Stimulated activated CD4-positive, alpha-beta T cell treated with anti-CD3 and anti-CD28 coated beads, Interleukin-12 subunit alpha, Interleukin-12 subunit beta, amount 100 ng/mL, for 4 hours (primary cell): ENCODE results near the gene MED13.
"Not testable (repeated sequence)": the region's sequence is repeated elsewhere in the genome, so short reads cannot be mapped to it uniquely, and the experiment has no call there.

Experiments used
- DNase-seq: peaks from one replicate; pipeline ENCODE4 v3.0.0-alpha.2; 2020

The MED13 gene

DNA sequence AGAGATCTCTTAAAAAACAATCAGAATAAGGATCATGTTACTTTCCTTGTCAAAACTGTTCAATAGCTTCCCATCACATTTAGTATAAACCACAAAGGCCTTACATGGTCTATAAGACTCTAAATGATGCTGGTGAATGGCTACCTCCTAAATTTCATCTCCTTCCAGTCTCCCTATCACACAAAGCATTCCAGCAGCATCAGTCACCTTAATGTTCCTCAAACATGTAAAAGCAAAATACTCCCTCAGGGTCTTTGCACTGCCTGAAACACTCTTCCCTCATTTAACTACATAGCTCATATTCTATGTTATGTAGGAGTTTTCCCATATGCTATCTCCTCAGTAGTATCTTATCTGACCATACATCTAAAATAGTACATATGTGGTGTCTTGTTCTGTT lies 83.8 kb downstream of the MED13 start:
- DNase-seq, result no peak

DNA sequence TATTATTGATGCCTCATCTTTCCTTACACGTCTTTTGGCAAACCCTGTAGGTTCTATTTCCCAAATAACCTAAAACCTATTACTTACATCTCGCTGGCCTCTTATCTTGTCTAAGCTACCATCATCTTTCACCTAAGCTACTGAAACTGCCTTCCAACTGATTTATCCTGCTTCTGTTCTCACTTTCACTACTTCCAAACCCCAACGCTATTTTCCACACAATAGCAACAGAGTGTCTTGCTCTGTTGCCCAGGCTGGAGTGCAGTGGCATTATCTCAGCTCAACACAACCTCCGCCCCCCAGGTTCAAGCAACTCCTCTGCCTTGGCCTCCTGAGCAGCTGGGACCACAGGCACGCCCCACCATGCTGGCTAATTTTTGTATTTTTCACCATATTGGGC lies 84.5 kb downstream of the MED13 start:
- DNase-seq, result no peak

DNA sequence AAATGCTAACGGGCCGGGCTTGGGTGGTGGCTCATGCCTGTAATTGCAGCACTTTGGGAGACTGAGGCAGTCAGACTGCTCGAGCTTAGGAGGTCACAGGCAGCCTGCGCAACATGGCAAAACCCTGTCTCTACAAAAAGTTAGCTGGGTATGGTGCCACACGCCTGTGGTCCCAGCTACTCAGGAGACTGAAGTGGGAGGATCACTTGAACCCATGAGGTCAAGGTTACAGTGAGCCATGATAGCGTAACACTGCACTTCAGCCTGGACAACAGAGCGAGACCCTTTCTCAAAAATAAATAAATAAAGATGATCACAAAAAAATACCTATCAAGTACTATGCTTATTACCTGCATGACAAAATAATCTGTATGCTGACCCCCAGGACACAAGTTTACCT lies 91.0 kb downstream of the MED13 start:
- no peak for DNase-seq

DNA sequence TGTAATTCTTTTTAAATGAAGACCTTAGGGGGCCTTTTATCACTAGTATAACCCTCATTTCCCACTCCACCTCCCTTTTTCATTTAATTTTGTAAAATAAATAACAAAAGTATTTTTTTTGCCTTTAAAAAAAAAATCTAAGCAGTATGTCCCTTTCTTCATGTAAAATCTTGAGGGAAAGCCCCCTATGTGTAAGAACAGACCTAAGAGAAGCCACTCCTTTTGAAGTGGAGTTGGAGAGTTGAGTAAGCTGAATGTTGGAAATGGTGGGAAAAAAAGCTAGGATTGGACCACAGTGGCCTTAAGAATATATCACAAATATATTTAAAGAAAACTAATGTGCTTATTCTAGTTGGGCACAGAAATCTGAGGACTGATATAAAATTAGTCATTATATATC lies 92.8 kb downstream of the MED13 start:
- DNase-seq, result no peak

DNA sequence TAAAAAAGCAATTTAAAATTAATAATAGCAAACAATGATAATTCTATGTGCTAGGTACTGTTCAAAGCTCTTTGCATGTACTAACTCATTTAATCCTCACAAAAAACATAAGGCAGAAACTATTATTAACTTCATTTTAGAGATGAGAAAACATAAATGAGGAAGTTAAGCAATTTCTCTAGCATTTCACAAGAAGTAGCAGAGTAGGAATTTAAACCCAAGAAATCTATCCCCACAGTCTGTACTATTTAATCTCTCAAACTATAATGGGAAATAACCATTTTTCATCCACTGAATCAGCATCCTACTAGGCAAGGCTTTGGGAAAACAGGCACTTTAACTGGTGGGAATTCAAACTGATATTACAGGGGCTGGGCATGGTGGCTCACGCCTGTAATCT lies 95.0 kb downstream of the MED13 start:
- DNase-seq, result no peak

DNA sequence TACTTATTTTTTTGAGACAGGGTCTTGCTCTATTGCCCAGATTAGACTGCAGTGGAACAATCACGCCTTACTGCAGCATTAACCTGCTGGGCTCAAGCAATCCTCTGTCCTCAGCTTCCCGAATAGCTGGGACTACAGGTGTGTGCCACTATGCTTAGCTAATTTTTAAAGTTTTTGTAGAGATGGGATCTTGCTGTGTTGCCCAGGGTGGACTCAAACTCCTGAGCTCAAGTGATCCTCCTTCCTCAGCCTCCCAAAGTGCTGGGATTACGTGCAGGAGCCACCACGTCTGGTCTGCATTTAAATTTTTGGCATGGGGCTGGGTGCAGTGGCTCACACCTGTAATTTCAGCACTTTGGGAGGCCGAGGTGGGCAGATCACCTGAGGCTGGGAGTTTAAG lies 96.3 kb downstream of the MED13 start:
- no peak for DNase-seq

DNA sequence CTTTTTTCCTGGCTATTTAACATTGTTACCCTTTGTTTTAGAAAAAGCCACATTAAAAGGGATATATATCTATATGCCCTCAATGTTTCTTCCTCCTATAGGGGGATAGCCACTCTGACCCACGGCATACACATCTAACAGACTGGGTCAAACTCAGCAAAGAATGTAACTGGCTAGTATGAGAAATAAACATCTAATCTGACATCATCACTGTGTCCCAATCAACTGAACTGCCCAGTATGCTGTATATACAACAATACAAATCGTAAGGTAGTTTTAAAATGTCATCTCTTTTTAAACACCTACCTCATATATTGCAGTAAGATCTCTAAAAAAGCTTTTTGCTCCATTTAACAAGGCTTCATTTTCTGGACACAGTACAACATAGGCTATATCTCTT lies 97.3 kb downstream of the MED13 start:
- no peak for DNase-seq

DNA sequence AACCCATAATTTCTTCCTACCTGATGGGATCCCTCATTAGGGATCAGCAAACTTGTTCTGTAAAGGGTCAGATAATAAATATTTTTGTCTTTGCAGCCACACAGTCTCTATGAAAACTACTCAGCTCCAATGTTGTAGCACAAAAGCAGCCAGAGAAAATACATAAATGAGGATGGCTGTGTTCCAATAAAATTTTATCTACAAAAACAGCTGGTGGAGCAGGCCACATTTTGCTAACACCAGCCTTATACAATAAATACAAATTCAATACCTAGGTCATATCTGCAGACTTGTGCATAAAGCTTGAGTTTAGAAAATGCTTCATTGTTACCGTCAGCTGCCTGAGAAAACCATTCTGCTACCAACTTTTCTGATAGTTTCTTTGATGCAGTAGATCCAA lies 98.9 kb downstream of the MED13 start:
- no peak for DNase-seq

DNA sequence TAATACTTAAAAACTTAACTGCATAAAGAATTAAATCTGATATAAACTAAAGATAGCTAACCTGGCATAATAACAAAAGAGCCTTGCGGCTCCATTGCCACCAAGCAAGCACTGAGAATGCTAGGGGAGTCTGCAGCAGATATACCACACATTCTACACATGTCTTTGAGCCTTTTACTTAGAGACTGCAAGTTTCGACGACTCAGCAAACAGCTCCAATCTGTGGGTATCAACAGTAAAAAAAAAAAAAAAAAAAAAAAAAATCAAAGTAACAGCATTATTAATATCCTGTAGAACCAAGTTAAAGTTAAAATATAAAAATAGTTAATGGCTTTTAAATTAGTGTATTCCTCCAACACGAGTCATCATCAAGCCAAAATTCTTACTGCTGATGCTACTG lies 109.5 kb downstream of the MED13 start:
- DNase-seq, result no peak

DNA sequence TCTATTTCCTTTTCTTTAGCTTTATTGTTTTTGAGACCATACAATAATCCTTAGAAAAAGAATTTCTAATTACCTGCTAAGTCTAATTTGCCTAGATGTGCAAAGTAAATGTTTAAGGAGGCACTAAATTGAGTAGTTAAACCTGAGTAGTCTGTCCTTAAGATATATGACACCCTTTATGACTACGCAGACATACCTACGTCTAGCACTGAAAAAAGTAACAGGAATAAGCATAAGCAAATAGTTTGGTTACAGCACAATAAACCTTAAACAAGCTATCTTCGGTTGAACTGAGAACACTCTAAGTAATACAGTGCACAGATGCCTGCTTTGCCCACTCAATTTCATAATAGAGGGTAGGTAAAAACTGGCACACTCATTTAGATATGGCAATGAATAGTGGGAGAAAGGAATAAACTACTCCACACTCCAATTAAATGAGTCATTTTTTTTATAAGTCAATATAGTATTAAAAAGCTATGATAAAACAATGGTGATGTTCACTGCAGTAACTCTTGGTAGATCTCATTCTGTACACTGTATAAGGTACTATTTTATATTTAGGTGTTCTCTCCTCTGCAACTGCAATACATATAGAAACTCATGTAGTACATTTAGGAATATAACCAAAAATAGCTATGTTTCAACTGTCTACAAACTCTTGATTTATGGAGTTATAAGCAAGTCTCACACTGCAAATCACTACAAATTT lies 117.6 kb downstream of the MED13 start:
- DNase-seq, result no peak

DNA sequence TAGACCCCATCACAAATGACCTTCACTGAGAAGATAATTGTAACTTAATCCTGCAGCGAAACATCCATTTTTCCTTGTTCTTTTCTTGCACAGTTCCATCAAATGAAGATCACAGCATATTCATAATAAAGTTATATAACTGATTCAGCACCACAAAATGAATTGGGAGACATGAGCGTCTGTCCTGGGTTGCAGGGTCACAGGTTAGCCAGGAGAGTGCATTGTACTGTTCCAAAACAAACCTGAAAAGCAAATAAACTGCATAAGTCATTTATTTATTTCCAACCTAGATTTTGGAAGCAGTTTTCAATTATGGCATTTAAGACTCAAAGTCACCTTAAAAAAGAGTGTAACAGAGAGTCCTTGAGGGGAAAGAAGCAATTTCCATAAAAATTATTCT lies 118.7 kb downstream of the MED13 start:
- no peak for DNase-seq

DNA sequence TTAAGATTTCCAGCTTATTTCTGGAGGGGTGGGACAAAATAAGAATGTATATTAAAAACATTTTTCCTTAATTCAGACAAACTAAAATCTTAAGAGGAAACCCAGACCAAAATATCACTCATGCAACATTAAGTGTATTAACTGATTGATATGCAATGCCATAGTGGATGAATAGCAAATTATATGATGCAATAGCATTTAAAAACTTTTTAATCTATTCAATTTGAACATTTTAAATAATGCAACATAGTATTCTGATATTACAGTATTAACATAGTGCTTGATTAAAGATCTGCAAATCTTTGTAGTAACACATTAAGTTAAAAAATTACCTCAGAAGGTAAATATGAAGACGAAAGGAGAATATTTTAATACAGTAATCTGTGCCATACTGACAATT lies 122.0 kb downstream of the MED13 start:
- DNase-seq, result no peak

DNA sequence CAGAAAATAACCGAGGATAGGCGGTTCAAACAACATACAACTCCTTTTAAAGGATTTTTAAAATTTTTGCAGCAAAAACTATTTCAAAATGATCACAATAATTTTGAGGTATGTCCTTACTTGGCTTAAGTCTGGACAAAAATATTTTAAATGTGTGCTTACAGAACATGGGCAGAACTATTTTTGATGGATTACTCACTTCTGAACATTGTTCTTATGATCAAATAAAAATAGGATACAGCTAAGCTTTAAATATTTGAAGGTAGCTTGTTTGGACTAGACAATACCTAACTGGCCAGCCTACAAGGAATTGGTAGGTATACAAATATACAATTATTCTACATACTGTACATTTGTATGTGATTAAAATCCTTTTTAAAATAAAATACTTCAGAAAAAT lies 123.0 kb downstream of the MED13 start:
- no peak for DNase-seq

DNA sequence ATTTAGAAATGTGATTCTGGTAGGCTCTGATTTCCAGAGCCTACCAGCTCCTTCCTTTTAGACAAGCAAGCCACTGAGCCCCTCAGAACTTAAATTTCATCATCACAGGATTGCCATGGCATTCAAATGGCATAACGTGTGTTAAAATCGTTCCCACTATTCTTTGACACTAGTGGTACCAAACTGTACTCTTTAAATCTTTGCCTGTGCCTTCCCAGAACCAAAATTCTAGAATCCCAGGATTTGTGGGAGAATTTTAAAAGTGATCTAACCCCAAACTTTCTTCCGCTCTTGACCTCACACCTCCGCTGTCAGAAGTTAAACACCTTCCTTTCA lies 137.0 kb downstream of the MED13 start:
- no peak for DNase-seq

DNA sequence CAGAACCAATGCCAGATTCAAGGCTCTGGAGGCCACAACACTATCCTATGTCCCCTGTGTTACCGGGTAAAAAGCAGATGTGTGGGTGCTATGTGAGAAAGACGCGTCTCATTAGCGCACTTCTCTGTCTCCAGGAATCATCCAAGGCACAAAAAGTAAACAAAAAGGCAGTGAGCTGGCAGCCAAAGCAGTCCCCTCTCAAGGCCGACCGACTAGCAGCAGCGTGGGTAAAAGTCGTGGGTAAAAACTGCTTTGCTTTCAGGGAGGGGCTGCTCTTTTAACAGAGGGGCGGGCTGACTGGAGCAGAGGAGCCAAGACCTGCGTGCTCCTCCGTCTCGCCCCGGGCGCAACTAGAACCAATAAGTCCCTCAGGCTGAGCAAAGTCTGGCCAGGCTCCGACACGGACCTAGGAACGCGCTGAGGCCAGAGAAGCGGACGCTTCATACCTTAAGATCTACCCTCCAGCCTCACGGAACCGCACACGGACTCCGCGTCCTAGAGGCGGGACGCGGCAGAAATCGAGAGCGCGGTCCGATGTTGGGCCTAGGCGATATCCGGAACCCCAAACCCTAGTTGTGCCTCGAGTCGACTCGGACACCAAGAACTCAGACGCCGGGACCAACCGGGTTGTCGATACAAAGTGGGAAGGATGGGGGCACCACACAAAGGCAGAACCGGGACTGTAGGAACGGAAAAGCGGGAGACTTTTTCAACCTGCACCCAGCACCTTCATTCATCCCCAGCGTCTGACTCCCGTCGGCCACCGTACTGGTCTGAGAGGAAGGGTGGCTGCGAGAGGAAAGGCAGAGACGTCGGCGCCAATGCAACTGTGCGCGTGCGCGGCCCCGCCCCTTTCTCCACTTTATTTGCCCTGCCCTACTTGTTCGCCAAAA lies 137.6 kb downstream of the MED13 start, which contains the start of gene INTS2:
INTS2 (minus strand) TSS at position 775 of the 893 bp plus-strand sequence. CDS start 1,338 bp downstream, outside the sequence.
- peak; percentile 95 for DNase-seq

DNA sequence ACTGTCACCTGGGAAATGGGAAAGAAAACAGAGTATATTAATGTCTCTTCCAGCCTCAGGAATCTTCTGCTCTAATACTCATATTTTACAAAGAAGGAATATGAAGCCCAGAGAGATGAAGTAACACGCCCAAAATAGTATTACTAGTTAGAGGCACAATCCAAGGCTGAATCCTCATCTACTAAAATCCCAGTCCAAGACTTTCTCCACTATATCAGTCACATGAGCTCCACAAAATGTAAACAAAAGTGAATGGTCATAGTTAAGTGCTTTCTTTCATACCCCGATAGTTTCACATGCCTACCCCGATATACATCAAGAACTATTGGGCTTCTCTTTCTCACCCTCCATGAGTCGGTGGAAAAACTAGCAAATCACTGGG lies 138.3 kb downstream of the MED13 start:
- DNase-seq, result no peak

DNA sequence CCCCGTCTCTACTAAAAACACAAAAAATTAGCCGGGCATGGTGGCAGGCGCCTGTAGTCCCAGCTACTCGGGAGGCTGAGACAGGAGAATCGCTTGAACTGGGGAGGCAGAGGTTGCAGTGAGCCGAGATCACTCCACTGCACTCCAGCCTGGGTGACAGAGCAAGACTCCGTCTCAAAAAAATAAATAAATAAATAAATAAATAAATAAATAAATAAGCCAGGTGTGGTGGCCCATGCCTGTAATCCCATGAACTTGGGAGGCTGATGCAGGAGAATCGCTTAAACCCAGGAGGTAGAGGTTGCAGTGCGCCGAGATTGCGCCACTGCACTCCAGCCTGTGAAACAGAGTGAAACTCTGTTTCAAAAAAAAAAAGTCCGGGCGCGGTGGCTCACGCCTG lies 149.9 kb downstream of the MED13 start:
- DNase-seq, result not testable (repeated sequence)

DNA sequence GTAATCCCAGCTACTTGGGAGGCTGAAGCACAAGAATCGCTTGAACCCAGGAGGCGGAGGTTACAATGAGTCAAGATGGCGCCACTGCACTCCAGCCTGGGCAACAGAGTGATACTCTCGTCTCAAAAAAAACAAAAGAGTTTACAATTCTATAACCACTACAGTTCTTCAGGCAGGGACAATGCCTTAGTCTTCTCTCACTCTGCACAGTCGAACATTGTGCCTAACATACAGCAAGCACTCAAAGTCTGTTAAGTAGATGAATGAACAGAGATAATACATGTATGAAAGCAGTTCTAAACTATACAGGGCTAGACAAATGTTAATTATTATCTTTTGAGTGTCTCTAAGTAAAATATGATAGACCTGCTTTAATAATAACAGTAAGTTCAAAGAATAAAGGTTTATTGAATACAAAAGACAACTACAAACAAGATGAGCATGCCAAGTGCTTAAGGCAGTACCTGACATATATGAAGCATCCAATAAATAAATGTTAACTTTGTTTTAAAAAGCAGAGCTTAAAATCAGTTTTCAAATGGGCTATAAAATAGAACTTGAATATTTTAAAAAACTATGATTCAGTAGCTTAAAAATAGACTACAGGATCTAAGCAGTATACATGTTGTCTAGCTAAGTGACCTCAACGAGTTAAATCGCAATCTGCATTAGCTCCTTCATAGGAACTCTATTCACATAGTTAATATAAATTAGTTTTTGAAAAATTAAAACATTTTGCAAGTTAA lies 156.6 kb downstream of the MED13 start:
- no peak for DNase-seq

DNA sequence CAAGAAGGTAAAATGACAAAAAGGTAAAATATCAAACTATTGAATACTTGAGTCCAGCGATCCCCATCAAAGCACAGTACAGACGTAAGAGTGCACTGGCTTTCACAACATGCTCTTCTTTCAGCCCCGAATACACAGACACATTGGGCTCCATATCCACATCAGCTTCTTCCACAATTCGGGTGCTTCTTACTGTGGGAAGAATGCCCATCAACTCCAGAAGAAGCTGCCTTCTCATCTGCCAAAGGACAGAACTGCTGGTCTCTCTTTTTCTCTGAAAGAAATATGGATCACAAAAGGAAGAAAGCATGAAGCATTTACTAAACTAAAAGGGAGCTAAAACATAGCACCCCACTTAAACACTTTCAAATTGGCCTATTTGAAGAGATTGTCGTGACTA lies 157.7 kb downstream of the MED13 start:
- DNase-seq, result no peak

DNA sequence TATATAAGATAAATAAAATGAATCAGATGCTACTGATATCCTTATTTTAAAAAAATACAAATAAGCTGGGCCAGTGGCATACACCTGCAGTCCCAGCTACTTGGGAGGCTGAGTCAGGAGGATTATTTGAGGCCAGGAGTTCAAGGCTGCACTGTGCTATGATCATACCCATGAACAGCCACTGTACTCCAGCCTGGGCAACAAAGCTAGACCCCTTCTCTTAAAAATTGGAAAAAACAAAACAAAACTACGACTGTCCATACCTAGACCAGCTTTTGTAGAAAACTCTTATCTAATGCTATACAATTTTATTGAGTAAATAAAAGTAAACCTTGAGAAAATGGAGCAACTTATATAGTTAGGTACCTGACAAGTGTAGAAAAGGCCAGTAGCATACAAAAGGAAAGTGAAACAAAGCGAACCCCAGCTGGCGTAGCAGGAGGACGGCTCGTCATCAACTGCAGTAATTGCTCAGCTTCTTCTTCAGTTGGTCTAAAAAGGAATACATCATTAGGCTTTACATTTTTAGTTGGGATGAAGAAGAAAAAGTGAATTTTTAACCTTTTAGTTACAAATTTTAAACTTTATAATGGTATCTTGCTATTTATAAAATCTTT lies 160.9 kb downstream of the MED13 start:
- DNase-seq, result no peak

DNA sequence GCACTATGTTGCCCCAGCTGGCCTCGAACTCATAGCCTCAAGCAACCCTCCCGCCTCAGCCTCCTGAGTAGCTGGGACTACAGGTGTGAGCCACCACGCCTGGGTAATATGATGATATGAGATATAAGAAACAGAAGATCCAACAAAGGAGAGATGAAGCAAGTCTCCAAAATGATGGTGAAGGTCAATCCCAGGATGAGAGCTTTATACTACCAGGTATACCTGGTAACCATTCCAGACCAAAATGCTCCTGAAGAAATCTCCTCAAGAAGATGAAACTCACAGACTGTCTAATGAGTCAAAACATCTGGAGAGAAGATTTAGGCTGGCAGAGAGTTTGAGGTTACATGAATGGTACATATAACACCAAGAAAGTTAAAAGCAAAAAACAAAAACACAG lies 161.8 kb downstream of the MED13 start:
- DNase-seq, result no peak

DNA sequence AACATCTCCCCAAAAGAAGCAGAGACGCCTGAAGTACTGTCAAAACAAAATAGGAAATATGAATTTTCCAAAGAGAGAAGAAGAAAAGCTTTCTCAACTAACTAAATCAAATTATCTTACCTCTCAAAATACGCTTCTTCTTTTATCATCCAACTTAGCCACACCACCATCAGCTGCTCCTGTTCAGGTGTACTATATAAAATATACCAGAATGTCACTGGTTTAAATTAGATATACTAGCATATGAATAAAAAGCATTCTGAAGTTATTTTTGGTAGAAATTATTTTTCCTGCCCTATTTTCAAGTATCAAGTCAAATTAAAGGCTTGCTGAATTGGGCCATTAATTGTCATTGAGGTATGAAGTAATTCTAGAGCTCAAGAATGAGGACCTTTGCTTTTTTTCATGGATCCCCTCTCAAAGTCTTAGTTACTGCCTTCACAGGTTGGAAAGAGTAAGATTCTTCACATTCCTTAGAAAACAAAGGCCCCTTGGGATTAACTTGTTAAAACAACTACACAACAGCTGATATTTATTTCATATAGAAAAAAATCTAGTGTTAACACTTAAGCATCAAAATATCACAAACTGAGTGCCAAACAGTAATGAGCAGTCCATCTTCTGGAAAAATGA lies 167.4 kb downstream of the MED13 start:
- no peak for DNase-seq

DNA sequence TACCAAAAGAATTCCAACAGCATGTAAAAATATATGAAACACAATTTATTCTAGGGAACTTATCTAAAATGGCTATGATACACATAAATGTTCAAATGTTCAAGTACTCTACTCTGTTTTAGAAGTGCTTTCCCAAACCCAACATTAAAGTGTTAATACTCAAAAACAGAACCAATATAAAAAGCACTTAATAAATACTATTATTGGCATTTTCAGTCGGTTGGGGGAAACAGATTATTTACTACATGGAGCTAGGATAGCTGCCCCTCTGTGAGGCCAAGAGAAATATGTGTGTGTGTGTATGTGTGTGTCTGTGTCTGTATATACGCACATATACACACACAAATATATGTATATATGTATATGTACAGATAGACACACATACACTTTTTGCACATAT lies 169.7 kb downstream of the MED13 start:
- no peak for DNase-seq
